SKM-1 (cell line): ENCODE data around the gene TSPAN15.

ENCODE experiments used
- DNase-seq: peaks from one replicate; lab custom pipeline; 2025; ENCODE audit not compliant: unreplicated experiment; lab: John Stamatoyannopoulos, UW

Gene TSPAN15

DNA sequence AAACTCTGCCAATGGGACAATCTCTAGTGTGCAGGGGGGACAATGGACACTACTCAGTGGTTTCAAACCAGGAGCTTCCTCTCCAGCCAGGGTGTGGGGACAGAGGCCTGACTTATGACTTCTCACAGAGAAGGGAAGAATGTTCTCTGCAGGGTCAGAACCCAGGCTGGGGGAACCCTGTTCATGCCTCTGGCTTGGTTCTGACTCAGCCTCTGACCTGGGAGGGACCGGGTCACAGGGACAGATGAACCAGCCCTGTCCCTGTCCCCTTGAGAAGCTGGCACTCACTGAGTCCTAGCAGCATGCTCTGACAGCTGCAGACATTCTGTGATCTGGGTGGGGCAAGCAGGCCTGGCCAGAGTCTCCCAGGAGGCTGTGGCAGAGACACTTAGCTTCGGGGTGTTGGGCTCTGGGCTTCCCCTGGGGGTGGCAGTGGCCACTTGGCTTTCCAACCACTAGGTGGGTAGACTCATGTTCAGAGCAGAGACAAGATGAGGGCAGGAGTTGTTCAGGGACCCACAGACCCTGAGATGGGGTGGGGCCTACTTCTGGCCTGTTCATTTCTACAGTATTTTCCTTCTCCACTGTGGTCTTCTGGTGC is 13.6 kb downstream of the TSPAN15 start:
- DNase-seq = no peak

DNA sequence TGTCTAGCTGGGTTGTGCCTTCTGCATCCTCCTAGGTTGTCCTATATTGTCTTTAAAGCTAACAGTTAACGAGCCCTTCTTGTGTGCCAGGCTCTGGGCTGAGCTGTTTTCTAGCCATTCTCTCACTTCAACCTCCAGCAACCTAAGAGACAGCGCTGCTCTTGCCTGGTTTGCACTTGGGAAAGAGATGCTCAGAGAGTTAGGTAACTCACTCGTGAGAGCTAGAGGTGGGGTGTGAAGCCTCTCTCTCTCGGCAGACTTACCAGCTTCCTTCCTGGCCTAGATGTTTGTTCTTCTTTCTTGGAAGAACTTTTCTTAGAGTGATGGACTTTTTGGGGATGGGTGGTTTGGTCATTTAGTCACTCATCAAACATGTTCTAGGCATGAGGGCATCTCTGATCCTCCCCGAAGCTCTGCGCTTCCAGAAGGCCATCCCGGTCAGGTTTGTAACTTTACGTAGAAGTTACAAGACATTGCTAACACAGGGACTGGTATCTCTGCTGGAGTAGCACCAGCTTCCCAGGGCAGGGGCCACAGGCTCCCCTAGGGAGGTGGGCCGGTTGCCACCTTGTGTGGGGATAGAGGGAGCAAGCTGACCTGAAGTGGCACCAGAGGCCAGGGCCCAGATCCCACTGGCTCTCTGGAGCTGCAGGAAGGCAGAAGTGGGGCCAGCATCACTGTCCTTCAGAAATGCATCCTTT is 14.3 kb downstream of the TSPAN15 start:
- peak; percentile 44 for DNase-seq

DNA sequence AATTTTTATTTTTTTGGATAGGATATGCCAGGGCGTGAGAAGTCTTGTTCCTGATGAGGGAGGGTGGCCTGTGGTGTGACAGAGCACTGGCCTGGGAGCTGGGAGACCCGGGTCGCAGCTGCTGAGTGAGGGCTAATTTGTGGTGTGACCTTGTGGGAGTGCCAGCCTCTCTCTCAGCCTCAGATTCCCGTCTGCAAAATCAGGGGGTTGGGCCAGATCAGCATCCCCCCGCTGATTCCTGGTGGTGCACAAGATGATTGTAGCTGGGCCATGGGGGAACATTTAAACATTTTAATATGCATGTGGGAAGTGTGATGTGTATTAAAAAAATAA is 14.9 kb downstream of the TSPAN15 start:
- DNase-seq = no peak

DNA sequence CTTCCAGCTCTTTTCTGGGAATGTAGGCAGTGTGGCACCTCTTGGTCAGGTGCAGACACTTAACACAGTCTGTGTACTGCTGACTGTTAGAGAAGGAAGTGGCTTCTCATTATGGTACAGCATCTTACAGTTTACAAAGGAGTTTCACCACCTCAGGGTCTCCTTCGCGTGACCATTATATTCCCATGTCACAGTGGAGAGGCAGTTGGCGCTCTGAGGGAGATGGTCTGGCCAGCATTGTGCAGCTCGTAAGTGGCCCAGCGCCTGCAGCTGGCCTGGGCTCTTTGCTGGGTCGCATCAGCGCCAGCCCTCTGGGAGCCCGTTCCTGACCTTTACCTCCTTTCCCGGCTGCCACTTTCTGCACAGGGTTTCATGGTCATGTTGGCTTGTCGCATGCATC is 15.4 kb downstream of the TSPAN15 start:
- no peak for DNase-seq

DNA sequence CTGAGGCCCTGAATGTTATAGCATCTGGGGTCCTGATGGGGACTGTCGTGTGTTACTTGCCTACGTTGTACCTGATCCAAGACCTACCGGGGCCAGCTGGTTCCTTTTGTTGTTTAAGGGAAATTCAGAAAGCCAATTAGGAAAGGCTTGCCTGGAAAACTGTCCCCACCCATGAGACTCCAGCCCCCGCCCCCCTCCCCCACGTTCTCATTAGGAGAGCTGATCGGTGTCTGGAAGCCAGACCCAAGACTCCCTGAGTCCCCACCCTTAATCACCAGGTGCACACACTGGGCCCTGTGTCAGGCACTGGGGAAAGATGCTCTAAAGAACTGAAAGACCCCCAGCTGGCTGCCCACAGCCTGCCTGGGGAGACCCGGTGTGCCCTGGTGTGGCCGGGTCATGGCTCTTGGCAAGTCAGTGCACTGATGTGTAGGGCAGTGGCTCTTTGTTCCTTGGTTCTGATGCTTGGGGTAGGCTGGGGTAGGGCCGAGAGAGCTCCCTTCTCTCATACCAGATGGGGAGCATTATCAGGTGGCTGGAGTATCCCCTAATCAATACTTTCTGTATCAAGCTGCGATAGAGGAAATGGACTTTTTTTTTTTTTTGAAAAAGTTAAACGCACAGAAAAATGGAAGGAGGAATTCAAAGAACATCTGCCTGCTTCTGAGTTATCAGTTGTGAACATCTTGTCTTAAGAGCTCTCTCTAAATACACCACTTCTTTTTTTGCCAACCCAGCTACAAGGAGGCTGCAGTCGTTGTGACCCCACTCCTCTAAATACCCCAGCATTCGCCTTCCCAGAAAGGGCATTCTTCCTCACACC is 16.9 kb downstream of the TSPAN15 start:
- DNase-seq = no peak

DNA sequence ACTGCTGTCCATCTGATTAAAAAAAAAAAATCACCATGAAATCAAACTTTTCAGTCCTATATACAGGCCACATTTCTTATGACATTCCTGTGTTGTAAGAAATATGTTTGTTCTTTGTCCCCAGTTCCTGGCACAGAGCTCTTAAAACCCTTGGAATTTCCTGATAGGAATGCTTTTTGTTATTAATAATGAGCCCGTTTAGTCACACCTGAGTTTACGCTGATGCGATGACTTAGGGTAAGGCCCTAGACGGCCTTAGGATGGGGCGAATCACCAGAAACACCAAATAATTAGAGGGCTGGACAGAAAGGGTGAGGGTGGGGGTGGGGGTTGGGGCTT is 17.5 kb downstream of the TSPAN15 start:
- no peak for DNase-seq

DNA sequence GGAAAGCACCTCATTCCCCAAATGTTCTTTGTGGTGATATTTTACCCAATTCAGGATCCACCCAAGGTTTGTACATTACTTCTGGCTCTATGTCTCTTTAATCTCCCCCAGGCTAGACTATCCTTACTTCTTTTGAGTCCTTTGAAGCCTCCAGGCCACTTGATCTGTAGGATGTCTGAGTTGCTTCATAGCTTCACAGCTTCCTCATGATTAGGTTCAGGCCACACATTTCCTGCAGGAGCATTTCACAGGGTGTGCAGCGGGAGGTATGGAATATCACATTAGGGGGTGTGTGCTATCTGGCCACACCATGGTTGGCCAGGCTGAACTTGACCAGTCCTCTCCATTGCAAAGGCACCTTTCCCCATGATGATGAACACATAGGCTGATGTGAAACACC is 18.7 kb downstream of the TSPAN15 start:
- peak; percentile 16 for DNase-seq

DNA sequence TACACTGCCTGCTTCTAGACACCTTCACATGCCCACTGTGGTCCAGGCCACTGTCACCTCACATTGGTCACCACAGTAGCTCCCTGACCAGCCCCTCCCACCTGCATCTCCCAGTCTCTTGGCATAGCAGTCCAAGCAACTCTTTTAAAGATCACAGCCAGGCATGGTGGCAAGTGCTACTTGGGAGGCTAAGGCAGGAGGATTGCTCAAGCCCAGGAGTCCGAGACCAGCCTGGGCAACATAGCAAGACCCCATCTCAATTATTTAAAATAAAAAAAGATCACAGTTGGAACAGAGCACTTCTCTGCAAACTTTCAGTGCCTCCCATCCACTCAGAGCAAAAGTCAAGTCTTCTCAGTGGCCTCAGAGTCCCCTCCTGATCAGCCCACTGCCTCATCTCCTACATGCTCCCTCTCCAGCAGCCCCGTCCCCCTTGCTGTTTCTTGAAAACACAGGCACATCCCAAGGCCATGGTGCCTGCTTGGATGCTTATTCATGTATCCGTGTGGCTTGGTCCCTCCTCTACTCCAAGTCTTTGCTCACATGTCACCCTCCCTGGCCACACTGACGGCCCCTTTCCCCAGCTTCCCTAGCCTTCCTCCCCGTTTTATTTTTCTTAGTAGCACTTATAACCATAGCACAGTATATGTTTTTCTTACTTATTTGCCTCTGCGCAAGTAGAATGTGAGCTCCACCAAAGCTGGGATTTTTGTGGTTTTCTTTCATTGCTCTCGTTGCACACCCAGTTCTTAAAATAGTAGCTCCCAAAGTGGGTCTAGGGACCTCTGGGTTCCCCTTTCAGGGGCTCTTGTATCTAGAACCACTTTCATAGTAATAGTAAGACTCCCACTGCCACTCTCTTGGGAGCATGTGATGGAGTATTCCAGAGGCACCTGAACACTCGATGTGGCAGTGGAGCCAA is 19.5 kb downstream of the TSPAN15 start:
- DNase-seq = no peak

DNA sequence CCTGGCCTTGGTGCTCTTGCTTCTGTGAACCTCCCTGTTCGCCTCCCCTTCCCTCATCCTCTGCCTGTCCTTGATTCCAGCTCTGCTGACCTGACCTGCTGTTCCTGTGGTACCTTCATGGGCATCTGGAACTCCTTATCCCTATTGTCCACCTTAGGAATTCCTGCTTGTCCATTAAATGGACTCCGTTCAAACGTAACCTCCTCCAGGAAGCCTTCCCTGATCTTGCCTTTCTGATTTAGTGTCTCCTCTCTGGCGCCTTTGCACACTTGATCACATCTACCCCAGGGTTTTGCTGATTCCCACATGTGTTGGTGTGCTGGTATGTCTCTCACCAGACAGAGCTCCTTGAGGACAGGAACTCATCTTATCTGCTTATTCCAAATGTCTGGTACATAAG is 20.9 kb downstream of the TSPAN15 start:
- DNase-seq = no peak

DNA sequence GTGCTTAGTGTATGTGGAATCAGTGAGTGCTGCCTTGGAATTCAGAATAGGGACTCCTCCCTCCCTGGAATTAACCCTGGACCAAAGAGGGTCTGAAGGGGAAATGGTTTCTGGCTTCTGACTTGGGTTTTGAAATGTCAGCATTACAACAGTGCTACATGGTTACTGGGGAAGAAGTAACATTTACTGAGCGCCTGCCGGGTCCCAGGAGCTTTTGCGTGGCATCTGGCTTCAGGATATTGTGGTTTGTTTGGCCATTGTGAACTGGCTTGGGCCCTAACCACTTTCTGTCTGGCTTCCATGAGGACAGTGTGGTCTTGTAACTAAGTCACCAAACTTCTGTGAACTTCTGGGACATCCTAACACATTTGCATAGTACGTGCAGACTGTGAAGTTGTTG is 21.3 kb downstream of the TSPAN15 start:
- peak; percentile 57 for DNase-seq

DNA sequence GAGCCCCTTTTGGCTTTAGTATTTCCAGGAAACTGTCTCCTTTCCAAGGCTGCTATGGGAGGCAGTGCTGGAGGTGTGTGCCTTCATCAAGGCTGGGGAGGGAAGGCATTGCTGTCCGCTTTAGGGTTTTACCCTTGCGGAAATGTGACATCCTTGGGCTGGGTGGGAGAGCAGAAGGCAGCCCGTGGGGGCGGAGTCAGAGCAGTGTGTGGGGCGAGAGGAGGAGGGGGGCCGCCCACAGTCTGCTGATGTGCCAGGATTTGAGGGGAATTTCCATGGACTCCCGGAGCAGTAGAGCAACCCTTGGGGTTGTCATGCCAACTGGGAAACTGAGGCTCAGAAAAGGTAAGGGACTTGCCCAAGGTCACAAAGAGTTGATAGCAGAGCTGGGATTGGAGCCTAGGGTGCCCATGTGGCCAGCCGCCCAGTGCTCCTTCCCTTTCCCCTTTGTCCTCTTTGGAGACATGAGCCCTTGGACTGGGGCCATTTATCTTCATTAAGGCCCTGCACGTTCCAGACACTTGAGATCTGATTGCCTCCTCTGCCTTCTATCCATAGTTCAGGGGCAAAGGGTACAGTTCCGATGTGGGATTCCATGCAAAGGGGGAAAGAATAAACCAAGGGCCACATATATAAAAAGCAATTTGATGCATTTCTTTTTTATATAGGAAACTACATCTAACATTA is 22.2 kb downstream of the TSPAN15 start:
- no peak for DNase-seq

DNA sequence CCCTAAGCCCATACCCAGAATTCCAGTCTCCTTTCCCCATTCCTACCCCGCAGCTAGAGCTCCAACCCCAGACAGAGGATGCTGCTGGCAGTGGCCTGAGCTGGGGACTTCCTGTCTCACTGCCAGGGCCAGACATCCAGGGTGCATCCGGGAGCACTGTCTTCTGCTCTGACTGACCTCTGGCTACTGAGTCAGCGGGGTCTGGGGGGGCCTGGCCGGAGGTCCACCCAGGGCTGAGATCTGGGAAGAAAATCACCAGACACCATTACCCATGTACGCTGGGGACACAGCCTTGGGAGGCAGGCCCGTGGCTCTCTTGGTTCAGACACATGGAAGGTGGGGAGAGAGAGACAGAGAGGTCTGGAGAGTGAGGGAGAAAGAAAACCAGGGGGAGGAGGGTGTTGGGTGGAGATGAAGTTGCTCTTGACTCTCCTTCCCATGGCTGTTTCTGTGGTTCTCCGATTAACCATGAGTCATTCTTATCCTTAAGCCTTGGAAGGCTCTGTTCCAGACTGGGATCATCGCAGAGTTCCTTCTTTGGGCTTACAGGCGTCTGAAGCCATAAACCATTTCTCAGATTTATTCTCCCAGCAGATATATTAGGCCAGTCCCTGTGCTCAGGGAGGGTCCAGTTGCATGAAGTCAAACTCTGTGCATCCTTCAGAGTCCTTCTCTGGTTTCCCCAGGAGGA is 23.6 kb downstream of the TSPAN15 start:
- DNase-seq = no peak

DNA sequence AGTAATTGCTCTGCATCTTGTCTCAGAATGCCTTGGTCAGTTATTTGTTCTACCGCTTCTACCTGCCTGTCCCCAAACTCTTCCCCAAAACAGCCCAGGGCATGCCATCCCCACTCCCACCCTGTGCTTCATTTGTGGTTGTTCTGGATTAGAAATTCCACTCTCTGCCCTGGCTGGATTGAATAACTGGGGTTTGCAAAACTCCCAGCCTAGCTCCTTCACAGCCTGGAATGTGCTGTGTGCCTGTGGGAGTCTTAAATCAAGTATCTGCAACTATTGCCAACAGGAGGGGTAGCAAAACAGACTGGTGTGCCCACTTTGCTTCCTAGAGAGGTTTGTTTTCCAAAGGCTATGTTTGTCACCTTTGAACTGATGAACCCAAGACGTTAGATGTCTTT is 24.2 kb downstream of the TSPAN15 start:
- no peak for DNase-seq

DNA sequence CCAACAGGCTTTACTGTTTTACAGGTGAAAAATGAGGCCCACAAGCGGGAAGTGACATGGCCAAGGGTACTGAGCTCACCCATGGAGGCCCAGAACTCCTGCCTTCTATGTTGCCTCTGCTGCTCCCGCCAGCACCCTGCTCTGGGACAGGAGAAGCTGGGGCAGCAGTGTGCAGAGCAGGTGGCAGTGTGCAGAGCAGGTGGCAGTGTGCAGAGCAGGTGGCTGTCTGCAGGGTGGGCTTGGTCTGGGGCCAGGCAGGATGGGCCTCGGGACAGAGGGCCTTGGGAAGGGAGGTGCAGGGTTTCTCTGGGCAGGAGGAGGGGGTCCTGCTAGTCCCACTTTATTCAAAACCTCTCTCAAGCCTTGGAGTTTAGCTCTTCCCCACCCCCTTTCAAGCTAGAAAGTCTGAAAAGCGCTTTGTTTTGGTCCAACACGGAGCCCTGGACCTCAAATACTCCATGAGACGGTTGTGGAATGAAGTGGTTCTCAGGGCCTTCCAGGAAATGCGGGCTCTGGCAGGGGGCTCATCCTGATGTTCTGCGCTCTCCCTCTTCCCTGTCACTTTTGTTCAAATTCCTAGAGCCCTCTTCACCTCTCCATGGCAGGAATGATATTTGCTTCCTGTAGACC is 26.8 kb downstream of the TSPAN15 start:
- DNase-seq = no peak

DNA sequence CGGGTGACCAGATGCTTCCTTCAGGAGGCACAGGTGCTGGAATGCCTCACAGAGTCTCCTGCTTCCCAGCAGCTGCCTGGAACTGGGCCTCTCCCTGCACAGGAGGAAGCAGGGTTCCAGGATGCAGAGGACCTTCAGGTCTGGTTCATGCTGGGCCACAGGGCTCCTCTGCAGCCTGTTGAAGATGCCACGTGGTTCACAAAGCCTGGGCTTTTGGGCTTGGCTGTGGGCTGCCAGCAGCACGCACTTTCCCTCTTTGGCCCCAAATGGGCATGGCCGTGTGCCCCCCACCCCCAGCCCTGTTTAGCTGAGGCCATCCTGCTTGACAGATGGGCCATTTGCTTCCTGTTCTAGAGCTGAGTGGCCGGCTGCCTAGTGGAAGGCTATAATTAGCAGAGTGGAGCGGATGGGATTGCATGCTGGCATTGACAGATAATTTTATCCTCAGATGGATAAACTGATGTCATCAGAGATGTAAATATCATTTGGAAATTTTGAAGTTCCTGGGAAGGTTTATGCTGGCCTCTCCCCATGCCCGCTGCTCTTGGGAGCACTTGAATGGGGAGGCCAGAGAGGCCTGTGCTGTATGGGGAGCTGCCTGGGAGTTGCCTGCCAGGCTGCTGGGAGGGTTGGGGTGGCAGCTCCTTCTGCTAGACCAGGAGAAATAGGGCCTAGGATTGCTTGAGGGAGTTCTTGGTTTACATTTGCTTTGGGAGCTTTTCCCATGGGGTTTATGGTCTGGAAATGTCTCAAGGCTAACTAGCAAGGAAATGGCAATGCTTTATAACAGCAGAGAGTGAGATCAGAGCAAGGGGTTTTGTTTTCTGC is 28.2 kb downstream of the TSPAN15 start:
- DNase-seq = no peak

DNA sequence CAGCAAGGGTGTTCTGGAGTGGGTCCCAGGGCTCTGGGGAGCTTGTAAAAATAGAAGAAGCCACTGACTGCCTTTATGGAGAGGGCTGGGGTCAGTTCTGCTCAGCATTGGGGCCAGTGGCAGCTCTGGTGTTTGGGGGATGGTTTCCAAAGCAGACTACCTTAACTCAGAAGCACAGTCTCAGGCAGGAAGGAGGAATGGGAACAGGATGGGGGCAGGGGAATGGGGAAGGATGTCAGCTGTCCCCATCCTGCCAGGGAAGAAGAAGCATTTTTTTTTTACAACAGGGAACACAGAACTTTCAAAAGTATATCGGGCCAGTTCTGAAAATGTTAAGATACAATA is 28.8 kb downstream of the TSPAN15 start:
- no peak for DNase-seq

DNA sequence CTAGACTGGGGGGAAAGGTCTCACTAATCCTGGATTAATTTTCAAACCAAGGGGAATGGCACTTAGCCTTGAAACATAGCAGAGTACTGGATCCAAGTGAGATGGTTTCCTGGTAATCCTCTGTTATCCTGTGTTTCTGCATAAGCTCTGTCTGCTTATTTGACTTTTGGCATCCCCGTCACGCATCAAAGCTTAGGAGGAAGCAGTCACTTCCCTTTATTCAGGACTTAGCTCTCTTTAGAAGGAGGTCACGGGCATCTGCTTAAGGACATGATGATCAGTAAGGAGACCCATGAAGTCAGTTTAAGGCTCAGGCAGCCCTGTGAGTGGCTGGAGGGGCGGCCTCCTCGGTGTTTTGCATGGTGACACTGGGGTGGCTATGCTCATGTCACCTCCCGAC is 30.0 kb downstream of the TSPAN15 start:
- peak; percentile 85 for DNase-seq

DNA sequence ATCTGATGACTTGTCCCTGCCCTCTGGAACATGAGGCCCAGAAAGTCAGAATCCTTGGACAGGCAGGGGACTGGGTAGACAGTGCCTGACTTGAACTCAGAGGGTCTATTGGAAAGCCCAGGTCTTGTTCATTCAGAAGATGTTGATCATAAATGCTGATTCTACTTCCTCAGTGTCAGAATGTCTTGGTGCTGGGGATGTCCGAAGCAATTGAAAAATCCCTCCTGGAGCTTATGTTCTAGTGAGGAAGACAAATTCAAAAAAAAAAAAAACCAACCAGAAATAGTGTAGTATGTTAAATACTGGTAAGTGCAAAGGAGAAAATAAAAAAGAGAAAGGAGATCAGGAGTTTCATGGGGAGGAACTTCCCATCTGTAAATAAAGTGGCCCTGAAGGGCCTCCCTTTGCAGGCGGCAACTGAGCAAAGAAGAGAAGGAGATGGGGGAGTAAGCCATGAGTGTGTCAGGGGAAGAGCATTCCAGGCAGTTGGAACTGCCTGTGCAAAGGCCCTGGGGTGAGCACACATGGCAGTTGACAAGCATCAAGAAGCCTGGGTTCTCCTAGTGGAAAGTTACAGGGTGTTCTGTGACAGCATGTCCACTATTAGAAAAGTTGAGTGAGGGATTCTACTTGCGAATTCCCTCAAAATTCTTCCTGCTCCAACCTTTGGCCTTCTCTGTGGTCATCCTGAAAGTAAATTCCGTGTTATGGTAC is 30.7 kb downstream of the TSPAN15 start:
- no peak for DNase-seq
